GM19193 (cell line): Measurements from ENCODE around the gene CIC.

Experiments
- POLR2A ChIP-seq: IDR thresholded peaks from 4 replicates; pipeline ENCODE4 v1.6.1; 2011; ENCODE audit not compliant: insufficient read depth, insufficient read length; ENCODE audit errors: extremely low read depth

The CIC gene

DNA sequence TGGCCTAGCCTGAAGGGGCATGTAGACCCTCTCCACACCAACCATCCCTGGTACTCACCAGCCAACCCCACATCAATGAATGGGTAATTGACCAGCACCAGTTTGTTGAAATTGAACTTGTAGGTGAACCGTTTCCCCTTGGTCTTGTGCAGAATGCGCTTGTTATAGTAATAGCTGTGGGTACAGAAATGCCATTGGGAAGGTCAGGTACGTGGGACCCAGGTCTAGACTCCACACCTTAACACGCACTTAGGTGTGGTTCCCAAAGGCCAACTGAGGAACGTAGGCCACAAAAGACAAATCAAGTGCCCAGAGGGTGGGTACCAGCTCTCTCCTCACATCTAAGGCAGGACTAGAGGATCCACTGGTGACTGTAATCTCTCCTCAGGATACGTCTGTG, 19.3 kb upstream of the CIC start:
- TF ChIP-seq POLR2A, result no peak

DNA sequence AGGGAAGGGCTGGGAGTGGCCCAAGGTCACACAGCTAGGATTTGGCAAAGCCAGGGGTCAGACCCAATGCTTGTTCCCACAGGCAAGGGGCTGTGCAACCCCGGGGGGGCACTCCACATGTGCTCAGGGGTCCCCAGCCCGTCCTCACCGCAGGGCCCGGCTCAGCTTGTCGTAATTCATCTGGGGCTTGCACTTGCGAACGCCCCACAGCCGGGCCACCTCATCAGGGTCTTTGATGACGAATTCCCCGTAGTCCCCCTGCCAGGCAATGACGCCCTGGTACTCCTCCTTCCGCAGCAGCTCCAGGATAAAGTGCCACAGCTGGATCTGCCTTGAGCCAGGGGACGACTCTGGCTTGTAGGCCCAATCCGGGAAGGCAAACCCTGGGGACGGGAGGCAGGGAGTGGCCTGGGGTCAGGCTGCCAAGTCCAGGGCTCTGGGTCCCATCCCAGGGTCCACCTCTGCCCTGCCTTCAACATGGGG, 18.8 kb upstream of the CIC start:
- TF ChIP-seq POLR2A, result no peak

DNA sequence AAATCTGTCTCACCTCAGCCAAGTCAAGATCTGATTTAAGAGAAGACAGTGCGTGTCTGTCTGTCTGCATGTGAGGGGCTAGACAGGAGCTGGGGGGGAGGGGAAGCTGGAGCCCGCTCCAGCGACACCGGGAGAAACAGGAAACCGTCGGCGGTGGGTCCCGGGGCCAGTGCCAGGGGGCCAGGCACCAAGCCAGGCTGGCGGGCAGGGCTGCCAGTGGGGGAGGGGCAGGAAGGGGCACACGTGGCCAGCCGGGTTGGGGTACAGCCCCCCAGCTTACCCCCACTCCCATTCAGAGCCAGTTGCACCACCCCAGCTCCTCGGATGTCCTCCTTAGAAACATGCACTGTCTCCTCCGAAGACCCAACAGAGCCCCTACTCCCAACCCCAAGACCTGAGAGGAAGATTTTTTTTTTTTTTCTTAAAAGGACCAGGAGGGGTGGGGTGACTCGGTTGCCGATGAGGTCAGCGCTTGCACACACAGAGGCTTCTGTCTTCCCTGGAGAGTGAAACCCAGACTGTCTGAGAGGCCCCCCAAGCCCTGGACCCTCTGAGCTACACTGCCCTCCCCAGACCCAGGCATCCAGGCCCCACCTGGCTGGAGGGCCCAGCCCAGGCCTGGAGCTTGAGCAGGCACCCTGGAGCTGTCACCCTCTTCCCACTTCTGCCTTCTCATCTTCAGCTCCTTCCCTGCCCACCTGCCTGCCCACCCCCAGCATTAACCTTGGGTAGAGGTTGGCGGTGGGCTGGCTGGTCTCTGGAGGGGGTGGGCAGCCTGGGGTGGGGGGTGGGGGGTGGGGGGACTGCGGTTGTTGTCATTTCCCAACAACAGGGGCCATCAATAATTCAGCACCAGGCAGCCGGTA, 18.2 kb upstream of the CIC start:
- TF ChIP-seq POLR2A, result no peak

DNA sequence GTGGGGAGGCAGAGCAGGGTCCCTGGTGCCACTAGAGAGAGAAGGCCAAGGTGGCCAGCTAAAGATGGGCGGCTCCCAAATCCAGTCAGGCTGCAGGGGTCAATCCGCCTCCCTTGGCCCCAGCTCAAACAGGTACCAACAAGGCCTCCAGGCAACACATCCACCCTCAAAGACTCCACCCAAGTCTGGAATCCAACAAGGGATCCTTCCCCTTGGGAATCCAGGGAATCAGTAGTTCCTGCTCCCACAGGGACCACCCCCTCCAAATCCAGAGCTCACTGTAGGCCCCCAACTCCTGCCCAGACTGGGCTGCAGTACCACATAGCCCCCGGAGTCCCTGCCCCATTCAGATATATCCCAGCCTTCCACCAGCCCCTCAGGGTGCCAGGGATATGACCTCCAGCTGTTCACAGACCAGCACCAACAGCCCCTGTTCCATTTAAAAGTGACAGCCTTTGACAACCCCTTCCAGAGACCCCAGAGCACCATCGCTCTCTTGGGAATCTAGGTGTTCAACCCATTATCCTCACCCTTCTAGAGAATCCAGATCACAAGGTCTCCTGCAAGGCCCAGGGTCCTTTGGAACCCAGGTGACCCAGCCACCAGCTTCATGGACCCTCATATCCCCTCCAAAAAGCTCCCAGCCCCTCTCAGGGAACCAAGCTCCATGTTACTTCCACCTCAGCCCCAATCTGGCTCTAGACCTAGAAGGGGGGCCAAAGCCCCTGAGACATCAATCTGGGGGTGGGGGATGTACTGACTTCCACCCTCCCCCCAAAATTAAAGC, 17.3 kb upstream of the CIC start:
- no peak for TF ChIP-seq POLR2A

DNA sequence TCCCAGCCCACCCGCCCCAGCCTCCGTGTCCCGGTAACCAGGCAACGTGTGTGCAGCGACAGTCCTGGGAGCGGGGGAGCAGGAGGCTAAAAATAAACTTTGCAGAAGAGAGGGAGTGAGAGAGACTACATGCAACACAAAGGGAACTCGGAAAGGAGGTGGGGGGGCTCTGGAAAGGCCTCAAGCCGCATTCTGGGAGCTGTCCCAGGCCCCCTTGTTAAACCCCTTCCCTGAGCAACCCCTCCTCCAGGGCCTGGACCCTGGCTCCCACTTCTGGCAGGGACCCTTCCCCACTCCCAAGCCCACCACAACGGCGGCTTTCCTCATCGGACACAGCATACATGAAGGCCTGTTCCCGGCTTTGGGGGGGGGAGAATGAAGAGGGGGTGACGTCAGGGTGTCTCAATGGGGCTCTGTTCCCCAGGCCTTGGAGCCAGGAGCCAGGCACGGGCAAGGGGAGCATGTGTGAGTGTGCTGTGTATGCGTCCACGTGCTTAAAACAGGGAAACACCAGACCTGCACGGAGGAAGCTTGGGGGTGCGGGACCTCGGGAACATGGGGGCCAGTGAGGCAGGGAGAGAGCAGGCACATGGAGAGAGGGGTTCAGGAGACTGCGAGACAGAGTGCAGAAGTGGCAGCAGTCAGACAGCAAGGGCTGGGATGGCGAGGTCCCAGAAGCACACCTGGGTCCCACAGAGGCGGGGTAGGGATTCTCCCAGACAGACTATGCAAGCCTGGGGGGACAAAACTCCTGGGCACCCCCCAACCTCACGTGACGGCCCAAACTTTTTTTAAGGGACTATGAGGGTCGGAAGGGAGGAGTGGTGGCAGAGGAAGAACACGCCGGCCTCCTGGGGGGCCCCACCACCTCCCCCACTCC, 16.4 kb upstream of the CIC start:
- TF ChIP-seq POLR2A, result no peak

DNA sequence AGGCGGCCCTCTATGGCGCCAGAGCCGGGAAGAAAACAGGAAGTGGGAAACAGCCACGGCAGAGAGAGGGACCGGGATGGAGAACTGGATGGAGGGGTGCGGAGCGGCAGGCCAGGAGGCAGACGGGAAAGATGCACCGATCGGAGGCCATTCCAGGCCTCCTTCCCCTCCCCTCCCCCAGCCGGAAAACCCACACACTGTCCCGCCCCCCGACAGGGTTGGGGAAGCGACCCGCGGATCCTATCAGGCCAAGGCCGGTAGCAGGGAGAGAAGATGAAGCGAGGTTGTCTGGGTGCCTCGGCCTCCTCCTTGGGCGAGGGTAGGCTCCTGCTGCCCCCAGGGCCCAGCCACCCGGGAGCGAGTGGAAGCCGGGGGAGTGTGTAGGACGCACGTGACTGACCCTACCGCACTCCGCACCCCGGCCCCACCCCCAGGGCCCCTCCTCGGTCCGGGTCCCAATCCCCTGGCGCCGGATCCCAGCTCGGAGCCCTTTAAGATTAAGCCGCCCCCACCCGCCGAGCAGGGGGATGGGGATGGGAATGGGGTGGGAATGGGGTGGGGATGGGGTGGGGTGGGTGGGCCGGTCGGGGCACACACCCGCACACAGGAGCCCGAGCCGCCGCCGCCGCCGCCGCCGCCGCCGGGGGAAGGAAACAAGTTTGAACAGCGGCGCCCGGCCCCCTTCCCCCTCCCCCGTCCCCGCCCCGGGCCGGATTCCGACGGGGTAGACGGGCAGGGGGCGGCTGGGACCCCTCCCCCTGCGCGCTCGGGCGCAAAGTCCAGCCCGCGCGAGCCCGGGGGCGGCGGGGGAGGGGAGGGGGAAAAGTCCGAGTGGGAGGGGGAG, 15.6 kb upstream of the CIC start:
- peak; percentile 39 for TF ChIP-seq POLR2A

DNA sequence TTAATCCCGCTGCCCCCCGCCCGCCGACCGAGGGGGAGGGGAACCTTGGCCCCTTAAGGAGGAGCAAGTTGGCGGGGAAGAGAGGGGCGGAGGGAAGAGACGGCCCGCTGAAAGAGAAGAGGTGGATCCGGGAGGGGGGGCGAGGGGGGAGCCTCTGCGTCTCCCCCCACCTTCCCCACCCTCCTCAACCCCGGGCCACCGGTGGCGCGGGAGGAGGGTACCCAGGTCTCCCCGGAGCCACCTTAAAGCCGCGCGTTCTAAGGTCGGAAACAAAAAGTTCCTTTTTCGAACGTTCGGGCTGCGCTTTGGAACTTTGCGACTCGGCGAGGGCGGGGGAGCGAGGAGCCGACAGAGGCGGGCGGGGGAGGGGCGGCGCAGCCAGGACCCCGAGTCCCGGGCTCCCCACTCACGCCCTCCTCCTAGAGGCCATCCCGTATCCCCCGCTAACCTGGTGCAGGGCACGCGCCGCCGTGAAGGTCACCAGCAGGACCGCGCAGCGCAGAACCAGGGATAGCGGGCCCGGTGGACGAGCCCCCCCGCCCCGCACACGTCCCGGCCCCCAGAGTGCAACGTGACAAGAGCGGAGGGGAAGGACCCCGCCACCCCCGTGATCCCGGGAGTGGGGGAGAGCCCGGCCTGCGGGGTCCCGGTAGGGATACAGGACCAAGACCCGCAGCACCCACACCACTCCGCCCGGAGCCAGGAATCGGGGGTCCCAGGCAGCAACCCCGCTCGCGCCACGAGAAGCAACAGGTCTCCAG, 14.8 kb upstream of the CIC start:
- TF ChIP-seq POLR2A, result no peak

DNA sequence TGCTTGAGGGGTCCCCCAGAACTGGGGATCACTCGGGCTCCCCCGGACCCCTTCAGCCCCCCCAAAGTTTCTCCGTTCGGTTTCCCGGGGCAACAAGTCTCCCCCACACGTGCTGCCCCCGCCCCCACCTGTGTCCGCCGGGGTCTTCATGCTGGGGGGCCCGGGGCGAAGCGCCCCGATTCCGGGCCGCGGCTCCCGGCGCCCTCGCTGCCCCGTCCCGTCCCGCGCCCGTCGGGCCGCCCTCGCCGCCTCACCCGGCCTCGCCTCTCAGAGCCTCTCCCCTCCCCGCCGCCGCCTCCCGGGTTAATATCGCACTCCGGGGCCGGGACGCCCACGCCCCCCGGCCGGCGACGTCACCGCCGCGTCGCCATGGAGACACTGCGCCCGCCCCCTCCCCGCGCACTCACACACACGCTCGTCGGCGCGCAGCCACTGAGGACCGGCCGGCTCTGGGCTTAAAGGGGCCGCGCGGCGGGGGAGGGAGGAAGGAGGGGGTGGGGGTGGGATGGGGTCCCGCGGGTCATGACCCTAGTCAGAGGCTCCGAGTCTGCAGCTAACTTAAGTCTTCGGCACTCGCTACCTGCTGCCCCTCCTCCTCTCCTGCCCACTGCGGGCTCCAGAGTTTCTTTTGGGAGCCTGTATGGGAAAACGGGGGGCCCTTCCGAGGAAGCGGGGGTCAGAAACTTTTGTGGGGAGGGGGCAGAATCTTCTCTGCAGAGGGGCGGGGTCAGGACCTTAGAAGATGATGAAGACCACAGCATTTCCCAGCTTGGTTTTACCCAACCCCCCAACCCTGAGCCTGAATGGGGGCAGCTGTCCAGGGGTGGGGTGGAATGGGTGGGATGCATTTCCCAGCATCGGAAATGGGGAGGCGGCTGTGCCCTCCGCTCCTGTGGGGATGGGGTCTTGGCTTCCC, 13.9 kb upstream of the CIC start, which contains the start of gene ERF:
Gene ERF, minus strand, starts transcription at position 279 of the 916 bp plus-strand sequence. Its CDS starts 129 bp downstream, at position 150.
- peak; percentile 72 for TF ChIP-seq POLR2A

DNA sequence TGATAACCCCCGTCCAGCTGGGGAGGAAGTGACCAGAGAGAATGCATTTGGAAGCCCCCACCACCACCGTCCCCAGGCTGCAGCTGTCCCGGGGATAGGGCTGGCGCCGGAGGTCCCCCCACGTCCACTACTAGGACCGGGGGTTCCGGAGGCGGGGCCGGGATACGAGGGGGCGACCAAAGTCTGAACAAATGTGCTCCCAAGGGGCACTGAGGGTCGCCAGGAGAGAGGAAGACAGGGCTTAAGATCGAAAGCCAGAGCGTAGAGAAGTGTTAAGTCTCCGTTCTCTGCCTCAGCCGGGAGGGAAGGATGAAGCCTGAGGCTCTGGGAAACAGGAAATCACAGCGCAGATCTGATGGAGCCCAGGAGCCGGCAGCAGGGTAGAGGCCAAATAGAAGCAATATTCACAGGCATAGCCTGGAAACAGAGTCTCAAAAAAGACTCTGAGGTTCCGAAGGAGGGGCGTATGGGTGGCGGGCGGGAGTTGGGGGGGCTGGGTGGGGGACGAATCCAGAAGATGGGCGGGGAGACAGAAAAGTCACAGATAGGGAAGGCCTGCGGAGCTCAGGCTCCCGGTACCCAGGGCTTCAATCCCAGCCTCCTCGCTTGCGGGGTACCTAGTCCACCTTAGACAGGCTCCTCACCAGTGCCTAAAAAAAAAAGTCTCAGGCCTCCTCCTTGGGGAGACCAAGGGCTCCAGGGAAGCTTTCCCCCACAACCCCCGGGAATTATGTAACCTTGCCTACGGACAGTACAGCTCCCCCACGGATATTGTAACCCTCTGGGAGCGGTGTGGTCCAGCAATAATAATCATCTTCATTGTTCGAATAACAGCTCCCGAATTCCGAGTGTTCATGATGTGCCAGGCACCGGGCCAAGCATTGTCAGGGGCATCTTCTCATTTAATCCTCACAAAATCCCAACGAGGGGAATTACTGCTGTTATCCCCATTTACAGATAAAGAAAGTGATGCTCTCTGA, 13.0 kb upstream of the CIC start:
- no peak for TF ChIP-seq POLR2A

DNA sequence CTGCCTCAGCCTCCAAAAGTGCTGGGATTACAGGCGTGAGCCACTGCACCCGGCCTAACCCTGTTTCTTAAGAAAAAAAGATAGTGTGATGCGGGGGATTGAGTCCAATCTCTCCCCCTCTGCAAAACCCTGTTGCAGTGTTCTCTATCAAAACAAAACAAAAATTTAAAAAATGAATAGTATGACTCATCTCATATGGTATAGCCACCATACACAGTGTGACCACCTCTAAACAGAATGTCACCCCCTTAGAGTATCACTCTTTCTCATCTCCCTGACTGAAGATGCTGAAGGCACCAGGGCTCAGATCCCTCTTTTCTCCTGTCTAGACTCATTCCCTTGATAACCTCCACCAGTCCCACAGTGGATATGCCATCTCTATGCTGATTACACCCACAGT, 7.3 kb upstream of the CIC start:
- no peak for TF ChIP-seq POLR2A

DNA sequence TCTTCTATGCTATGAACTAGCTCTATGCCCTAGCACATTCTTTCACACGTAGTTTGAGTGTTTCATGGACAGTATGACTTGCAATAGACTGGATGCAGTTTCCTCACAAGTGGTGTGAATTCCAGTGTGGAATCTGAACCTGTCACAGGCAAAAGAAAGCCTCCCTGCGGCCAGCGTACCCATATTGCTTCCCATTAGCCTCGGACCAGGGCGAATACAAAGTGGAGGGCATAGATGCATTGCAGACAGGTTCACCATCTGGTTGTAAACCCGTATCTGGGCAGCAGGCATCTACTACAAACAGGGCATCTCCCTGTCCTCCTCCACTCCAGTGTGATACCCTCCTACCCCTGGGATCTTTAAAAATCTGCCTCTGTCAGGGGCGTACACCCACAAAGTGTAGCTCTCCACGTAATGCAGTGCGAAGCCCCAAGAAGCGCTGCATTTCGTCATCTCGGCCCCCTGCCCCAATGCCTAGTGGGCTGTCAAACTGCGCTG, 1.4 kb upstream of the CIC start:
- TF ChIP-seq POLR2A, result no peak
